ENCODE measurements around the gene GLIPR1L2. TPM values are rescaled to one million over a fixed set of nuclear protein-coding genes. Genes with fewer than 3 reads are reported as not detected.

Gene GLIPR1L2
- total RNA-seq, 1 experiment from 2014 or later, result 0.35 TPM

DNA sequence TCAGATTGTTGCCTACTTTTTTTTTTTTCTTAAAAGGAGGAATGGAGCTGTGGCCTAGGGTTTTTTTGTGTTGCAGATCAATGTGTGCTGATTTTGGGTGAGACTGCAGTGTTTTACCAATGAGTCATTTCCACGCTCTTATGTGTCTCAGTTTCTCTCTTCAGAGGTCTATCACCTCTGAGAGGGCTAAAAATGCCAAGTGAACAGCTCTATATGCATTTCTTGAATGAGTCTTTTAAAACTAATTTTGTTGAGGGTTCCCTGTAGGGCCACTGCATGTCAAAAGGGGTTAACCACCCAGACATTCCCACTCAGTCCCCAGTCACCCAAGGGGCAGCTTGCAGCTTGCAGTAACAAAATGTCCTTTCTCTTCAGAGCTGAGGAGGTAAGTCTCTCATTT is 24.3 kb upstream of the GLIPR1L2 start:
- no peak overlapping the region for H3K9ac ChIP-seq (ENCODE audit: extremely low read depth, insufficient read length, low read length)
- no peaks in the 10 kb centered on the region for H3K23me2 ChIP-seq (ENCODE audit: insufficient read length, low read depth, low read length, poor library complexity, severe bottlenecking)
- Mint-ChIP-seq H3K4me1 (peaks cover 31 to 35% of the 10 kb centered on the region in 2 experiments), H3K27me3 (ENCODE audit: low read depth) (no peaks in the 10 kb centered on the region), H3K4me3 (peak overlapping the region; percentile 35 to 55; a peak in 4 of 5 replicates), H3K9me3 (peaks cover 0 to 7% of the 10 kb centered on the region in 2 experiments; a peak in 3 of 5 replicates), H3K27ac (peak overlapping the region; percentile 8 to 97 (median 82); a peak in 4 of 7 replicates), H3K36me3 (ENCODE audit: insufficient read depth in 1 of 3, low read depth in 3 of 3) (peaks cover 2 to 17% (median 4%) of the 10 kb centered on the region in 3 experiments; a peak in 5 of 7 replicates)
- H2AK5ac ChIP-seq (ENCODE audit: insufficient read length, low read length), result no peak overlapping the region
- H2BK120ac ChIP-seq (ENCODE audit: low read depth, low read length, poor library complexity, severe bottlenecking), result no peak overlapping the region
- no CpG with 5 or more reads among the region's 1 CpG for WGBS (ENCODE audit: extremely low coverage, insufficient read length, low lambda C conversion rate)
- H3K27ac ChIP-seq (ENCODE audit: insufficient read length, low read depth, low read length), result peak overlapping the region; percentile 58
- peak overlapping the region; percentile 69 for H3K4me2 ChIP-seq (ENCODE audit: insufficient read depth, insufficient read length, low read length)
- H4K8ac ChIP-seq (replicated peaks; ENCODE audit: insufficient read length, low read depth, low read length), result no peak overlapping the region
- H3K14ac ChIP-seq (ENCODE audit: insufficient read depth, low read length), result no peak overlapping the region
- no peak overlapping the region for H2BK20ac ChIP-seq (ENCODE audit: low read depth, low read length, poor library complexity, severe bottlenecking)
- no peak overlapping the region for H3T11ph ChIP-seq (ENCODE audit: low read length)
- no peak for DNase-seq
- H2AFZ ChIP-seq (ENCODE audit: low read length), result no peak overlapping the region
- H3K79me2 ChIP-seq (ENCODE audit: insufficient read depth, low read length), result no peaks in the 10 kb centered on the region
- no peak overlapping the region for H4K91ac ChIP-seq (ENCODE audit: insufficient read length, low read depth, low read length)
- H3K4me1 ChIP-seq (ENCODE audit: insufficient read depth, low read length), result peaks cover 2% of the 10 kb centered on the region; the same call in 1 of the 2 replicates
- TF ChIP-seq, protein P1, sequence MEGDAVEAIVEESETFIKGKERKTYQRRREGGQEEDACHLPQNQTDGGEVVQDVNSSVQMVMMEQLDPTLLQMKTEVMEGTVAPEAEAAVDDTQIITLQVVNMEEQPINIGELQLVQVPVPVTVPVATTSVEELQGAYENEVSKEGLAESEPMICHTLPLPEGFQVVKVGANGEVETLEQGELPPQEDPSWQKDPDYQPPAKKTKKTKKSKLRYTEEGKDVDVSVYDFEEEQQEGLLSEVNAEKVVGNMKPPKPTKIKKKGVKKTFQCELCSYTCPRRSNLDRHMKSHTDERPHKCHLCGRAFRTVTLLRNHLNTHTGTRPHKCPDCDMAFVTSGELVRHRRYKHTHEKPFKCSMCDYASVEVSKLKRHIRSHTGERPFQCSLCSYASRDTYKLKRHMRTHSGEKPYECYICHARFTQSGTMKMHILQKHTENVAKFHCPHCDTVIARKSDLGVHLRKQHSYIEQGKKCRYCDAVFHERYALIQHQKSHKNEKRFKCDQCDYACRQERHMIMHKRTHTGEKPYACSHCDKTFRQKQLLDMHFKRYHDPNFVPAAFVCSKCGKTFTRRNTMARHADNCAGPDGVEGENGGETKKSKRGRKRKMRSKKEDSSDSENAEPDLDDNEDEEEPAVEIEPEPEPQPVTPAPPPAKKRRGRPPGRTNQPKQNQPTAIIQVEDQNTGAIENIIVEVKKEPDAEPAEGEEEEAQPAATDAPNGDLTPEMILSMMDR (conservative IDR thresholded peaks at IDR 0.05), result no peak
- H2BK12ac ChIP-seq (ENCODE audit: insufficient read length, low read depth, low read length), result no peak overlapping the region
- no peaks in the 10 kb centered on the region for H3K27me3 ChIP-seq (ENCODE audit: insufficient read depth, low read length)
- no peak overlapping the region for H2BK5ac ChIP-seq (ENCODE audit: insufficient read length, low read length)
- H2BK15ac ChIP-seq (ENCODE audit: low read depth, low read length), result no peak overlapping the region
- no peak overlapping the region for H4K5ac ChIP-seq (ENCODE audit: insufficient read length, low read depth, low read length)
- H3K79me1 ChIP-seq (ENCODE audit: insufficient read depth, low read depth, low read length, poor library complexity, severe bottlenecking), result no peaks in the 10 kb centered on the region
- H3K23ac ChIP-seq (ENCODE audit: insufficient read length, low read depth, low read length), result no peak overlapping the region
- no peak overlapping the region for H3K56ac ChIP-seq (ENCODE audit: insufficient read length, low read depth, low read length)
- H3K9me3 ChIP-seq (ENCODE audit: control insufficient read depth, low read depth, low read length), result no peaks in the 10 kb centered on the region
- H3K4ac ChIP-seq (ENCODE audit: low read depth, low read length), result no peak overlapping the region
- no peak overlapping the region for H3K18ac ChIP-seq (ENCODE audit: insufficient read length, low read depth, low read length)
- no peaks in the 10 kb centered on the region for H4K20me1 ChIP-seq (ENCODE audit: control insufficient read depth, insufficient read depth, insufficient read length)

Measured in H9 (cell line).